Astrocyte (in vitro differentiated cells and primary cell): ENCODE data around the gene DTNA. TPM values are rescaled to one million over a fixed set of nuclear protein-coding genes. Genes with fewer than 3 reads are reported as not detected.
A peak's percentile ranks its signal among the peaks of the same experiment; 100 is the strongest.
"Not testable (repeated sequence)": the region's sequence is repeated elsewhere in the genome, so short reads cannot be mapped to it uniquely, and the experiment has no call there.

ENCODE experiments used
- DNase-seq: peaks from one replicate; pipeline ENCODE4 v3.0.0-alpha.2; 2010; ENCODE audit warnings: low read depth
- FAIRE-seq: peaks from 2 replicates; lab custom pipeline; 2011; peaks lifted over from hg19 to GRCh38; lab: Jason Lieb, UNC
- H2AFZ ChIP-seq: 2 replicates; pipeline ENCODE4 v1.6.0; 2012; ENCODE audit warnings: low read depth, low read length, inconsistent platforms
- H3K27ac ChIP-seq: 2 replicates; pipeline ENCODE4 v1.5.1; 2011; ENCODE audit warnings: low read depth, low read length, inconsistent platforms
- H3K27me3 ChIP-seq: 2 replicates; pipeline ENCODE4 v1.6.0; 2011; ENCODE audit warnings: low read length, inconsistent platforms; ENCODE audit not compliant: insufficient read depth
- H3K36me3 ChIP-seq: 2 replicates; pipeline ENCODE4 v1.5.1; 2011; ENCODE audit warnings: low read length, inconsistent platforms; ENCODE audit not compliant: insufficient read depth
- H3K4me1 ChIP-seq: 2 replicates; pipeline ENCODE4 v1.5.1; 2011; ENCODE audit warnings: low read length, inconsistent platforms; ENCODE audit not compliant: insufficient read depth
- H3K4me2 ChIP-seq: 2 replicates; pipeline ENCODE4 v1.6.0; 2012; ENCODE audit warnings: low read length, inconsistent platforms
- H3K4me3 ChIP-seq: 2 replicates; pipeline ENCODE4 v1.5.1; 2011; ENCODE audit warnings: low read depth, mild to moderate bottlenecking, low read length, inconsistent platforms; ENCODE audit not compliant: insufficient read depth
- H3K79me2 ChIP-seq: 2 replicates; pipeline ENCODE4 v1.6.0; 2012; ENCODE audit warnings: mild to moderate bottlenecking, low read length, inconsistent platforms; ENCODE audit not compliant: insufficient read depth
- H3K9ac ChIP-seq: 2 replicates; pipeline ENCODE4 v1.6.0; 2012; ENCODE audit warnings: mild to moderate bottlenecking, low read length, inconsistent platforms
- H3K9me3 ChIP-seq: 2 replicates; pipeline ENCODE4 v1.5.1; 2012; ENCODE audit warnings: low read depth, mild to moderate bottlenecking, low read length, inconsistent platforms; ENCODE audit not compliant: insufficient read depth
- H4K20me1 ChIP-seq: 2 replicates; pipeline ENCODE4 v1.6.0; 2012; ENCODE audit warnings: low read length, inconsistent platforms; ENCODE audit not compliant: insufficient read depth
- H3K27ac Mint-ChIP-seq: one replicate; pipeline ENCODE4 v1.8.0; 2021; ENCODE audit warnings: mild to moderate bottlenecking, mixed read lengths; ENCODE audit not compliant: unreplicated experiment
- H3K27me3 Mint-ChIP-seq: one replicate; pipeline ENCODE4 v1.8.0; 2021; ENCODE audit warnings: low read depth, mixed read lengths; ENCODE audit not compliant: unreplicated experiment
- H3K36me3 Mint-ChIP-seq: one replicate; pipeline ENCODE4 v1.8.0; 2021; ENCODE audit warnings: low read depth, mixed read lengths; ENCODE audit not compliant: unreplicated experiment
- H3K4me1 Mint-ChIP-seq: one replicate; pipeline ENCODE4 v1.8.0; 2021; ENCODE audit warnings: low read depth, mixed read lengths; ENCODE audit not compliant: unreplicated experiment
- H3K4me3 Mint-ChIP-seq: one replicate; pipeline ENCODE4 v1.8.0; 2021; ENCODE audit warnings: mild to moderate bottlenecking, moderate library complexity, mixed read lengths; ENCODE audit not compliant: unreplicated experiment
- H3K9me3 Mint-ChIP-seq: one replicate; pipeline ENCODE4 v1.8.0; 2021; ENCODE audit warnings: mild to moderate bottlenecking, mixed read lengths; ENCODE audit not compliant: unreplicated experiment
- CTCF ChIP-seq: IDR thresholded peaks from 2 replicates; pipeline ENCODE4 v1.5.1; 2011; ENCODE audit warnings: low read depth, mild to moderate bottlenecking, inconsistent platforms, low read length, moderate library complexity; ENCODE audit not compliant: insufficient read depth
- EZH2 ChIP-seq: IDR thresholded peaks from 2 replicates; pipeline ENCODE4 v1.6.1; 2012; ENCODE audit warnings: mild to moderate bottlenecking, low read length, inconsistent platforms; ENCODE audit not compliant: insufficient read depth
- total RNA-seq: library from RNA; stranded (reverse); gene quantifications from 2 replicates; pipeline ENCODE4 v1.2.1, GENCODE V29; 2021

DTNA gene
- total RNA-seq, 1 donor from 2014 or later = 41.1 TPM

- Histone ChIP-seq H3K27me3 (no peaks in the 10 kb centered on the region), H3K4me2 (no peak overlapping the region), H4K20me1 (no peaks in the 10 kb centered on the region), H3K79me2 (no peaks in the 10 kb centered on the region), H3K9me3 (no peaks in the 10 kb centered on the region), H3K4me3 (no peak overlapping the region), H3K4me1 (peaks cover 23% of the 10 kb centered on the region), H3K27ac (no peak overlapping the region), H2AFZ (no peak overlapping the region), H3K36me3 (no peaks in the 10 kb centered on the region), H3K9ac (peak overlapping the region; percentile 36)
- no peak overlapping the region for H3K4me3 Mint-ChIP-seq
- peak; percentile 52 for FAIRE-seq
- H3K27ac Mint-ChIP-seq = peak overlapping the region; percentile 59
- no peaks in the 10 kb centered on the region for H3K36me3 Mint-ChIP-seq
- peak; percentile 93 for TF ChIP-seq CTCF
- TF ChIP-seq EZH2 = no peak
- H3K9me3 Mint-ChIP-seq = no peaks in the 10 kb centered on the region
- peaks cover 38% of the 10 kb centered on the region for H3K4me1 Mint-ChIP-seq
- no peaks in the 10 kb centered on the region for H3K27me3 Mint-ChIP-seq
- DNase-seq = peak; percentile 22
These were observed 48.5 kb upstream of the DTNA start for GRCh38 chr18:34661464-34662087.

- no peak overlapping the region for H3K4me3 ChIP-seq
- no peak overlapping the region for H3K4me2 ChIP-seq
- Mint-ChIP-seq H3K27ac (no peak overlapping the region), H3K4me1 (no peaks in the 10 kb centered on the region), H3K9me3 (no peaks in the 10 kb centered on the region), H3K27me3 (no peaks in the 10 kb centered on the region), H3K4me3 (no peak overlapping the region), H3K36me3 (no peaks in the 10 kb centered on the region)
- H3K4me1 ChIP-seq = no peaks in the 10 kb centered on the region
- H3K27me3 ChIP-seq = no peaks in the 10 kb centered on the region
- H3K9me3 ChIP-seq = no peaks in the 10 kb centered on the region
- no peak for DNase-seq
- no peak overlapping the region for H2AFZ ChIP-seq
- no peak overlapping the region for H3K27ac ChIP-seq
- H4K20me1 ChIP-seq = no peaks in the 10 kb centered on the region
- TF ChIP-seq EZH2 (no peak), CTCF (no peak)
- H3K9ac ChIP-seq = no peak overlapping the region
- FAIRE-seq = no peak
- no peaks in the 10 kb centered on the region for H3K36me3 ChIP-seq
- no peaks in the 10 kb centered on the region for H3K79me2 ChIP-seq
These were observed 33.1 kb upstream of the DTNA start for GRCh38 chr18:34676816-34677574.

- H3K9me3 ChIP-seq, FAIRE-seq, DNase-seq, H3K27ac ChIP-seq, H3K27me3 Mint-ChIP-seq, H3K4me3 ChIP-seq, H3K4me1 ChIP-seq, H3K36me3 Mint-ChIP-seq, H3K4me3 Mint-ChIP-seq, H3K79me2 ChIP-seq, H3K9ac ChIP-seq, H3K4me1 Mint-ChIP-seq, H4K20me1 ChIP-seq, H3K27ac Mint-ChIP-seq, H3K36me3 ChIP-seq, H3K27me3 ChIP-seq, H3K4me2 ChIP-seq, H2AFZ ChIP-seq, H3K9me3 Mint-ChIP-seq: not testable (repeated sequence)
These were observed 20.3 kb upstream of the DTNA start for GRCh38 chr18:34689750-34690149.
